Subcutaneous adipose tissue (tissue), 4 donors: Measurements from ENCODE around the gene EZR. TPM values are rescaled to one million over a fixed set of nuclear protein-coding genes. Genes with fewer than 3 reads are reported as not detected.

Source experiments
- total RNA-seq, 4 donors: library from RNA; depleted of rRNA; stranded (reverse); fragments of >200 nt; gene quantifications; one replicate each; pipeline ENCODE4 v1.1.0, GENCODE V29; 2016
- TF ChIP-seq, protein P1 (sequence below): fragments of 450-650 bp; IDR thresholded peaks from one replicate; pipeline ENCODE4 v1.5.1; 2016; ENCODE audit warnings: low read depth, mild to moderate bottlenecking, control low read depth, antibody characterized with exemption, moderate library complexity

The EZR gene
- total RNA-seq, 4 donors from 2014 or later: 28.6 to 40.3 (median 33.7) TPM

DNA sequence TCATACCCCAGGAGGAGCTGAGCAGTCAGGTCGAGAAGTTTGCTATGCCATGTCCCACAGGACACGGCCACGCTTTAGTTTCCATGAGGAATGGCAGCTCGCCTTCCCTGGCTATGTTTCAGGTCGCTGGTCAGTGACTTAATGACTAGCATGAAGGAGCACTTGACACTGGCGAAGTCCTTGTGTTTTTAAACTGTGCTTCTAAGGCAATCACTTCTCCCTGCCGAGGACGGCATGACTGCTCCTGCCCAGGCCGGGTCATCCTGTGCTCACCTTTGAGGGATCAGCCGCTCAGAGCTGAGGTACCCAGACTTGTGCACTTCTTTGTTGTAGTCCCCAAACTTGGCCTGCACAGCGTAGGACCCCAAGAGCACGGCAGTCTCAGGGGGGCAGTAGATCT, 34.1 kb downstream of the EZR start:
- TF ChIP-seq, protein P1, sequence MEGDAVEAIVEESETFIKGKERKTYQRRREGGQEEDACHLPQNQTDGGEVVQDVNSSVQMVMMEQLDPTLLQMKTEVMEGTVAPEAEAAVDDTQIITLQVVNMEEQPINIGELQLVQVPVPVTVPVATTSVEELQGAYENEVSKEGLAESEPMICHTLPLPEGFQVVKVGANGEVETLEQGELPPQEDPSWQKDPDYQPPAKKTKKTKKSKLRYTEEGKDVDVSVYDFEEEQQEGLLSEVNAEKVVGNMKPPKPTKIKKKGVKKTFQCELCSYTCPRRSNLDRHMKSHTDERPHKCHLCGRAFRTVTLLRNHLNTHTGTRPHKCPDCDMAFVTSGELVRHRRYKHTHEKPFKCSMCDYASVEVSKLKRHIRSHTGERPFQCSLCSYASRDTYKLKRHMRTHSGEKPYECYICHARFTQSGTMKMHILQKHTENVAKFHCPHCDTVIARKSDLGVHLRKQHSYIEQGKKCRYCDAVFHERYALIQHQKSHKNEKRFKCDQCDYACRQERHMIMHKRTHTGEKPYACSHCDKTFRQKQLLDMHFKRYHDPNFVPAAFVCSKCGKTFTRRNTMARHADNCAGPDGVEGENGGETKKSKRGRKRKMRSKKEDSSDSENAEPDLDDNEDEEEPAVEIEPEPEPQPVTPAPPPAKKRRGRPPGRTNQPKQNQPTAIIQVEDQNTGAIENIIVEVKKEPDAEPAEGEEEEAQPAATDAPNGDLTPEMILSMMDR: no peak

DNA sequence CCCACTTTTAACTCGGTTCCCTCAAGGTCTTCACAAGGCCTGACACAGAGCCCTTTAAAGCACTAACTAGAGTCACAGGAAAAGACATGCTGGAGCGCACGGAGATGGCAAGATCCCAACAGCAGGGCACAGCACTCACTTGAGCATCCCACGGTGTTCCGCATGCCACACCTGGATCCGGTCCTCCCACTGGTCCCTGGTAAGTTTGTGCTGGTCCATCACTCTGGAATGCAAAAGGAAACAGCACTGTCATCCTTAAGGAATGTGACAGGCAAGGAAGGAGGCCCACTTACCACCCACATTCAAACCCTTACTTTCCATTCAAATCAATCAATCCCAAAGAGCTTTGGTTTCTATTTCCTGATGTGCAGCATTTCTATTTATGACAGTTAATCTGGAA, 34.7 kb downstream of the EZR start:
- TF ChIP-seq, protein P1: no peak

DNA sequence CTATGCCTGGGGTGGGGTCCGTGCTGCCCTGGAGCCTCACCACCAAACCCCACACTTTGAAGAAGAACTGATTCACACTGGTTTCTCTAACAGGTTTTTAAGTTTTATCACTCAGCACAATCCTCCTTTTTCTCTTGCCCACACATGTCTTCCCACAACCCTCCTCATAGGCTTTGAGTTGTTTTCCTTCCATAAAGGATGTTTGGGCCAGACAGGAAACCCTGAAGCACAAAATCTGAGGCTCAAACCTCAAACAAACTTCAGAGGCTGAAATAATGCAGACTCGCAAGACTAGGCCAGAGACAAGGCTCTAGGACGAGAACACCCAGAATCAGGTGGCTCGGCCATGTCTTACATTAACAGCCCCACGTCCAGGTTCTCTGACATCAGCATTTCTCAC, 35.3 kb downstream of the EZR start:
- TF ChIP-seq, protein P1: no peak

- TF ChIP-seq, protein P1: no peak
These were observed 36.1 kb downstream of the EZR start for GRCh38 chr6:158783167-158783450.

DNA sequence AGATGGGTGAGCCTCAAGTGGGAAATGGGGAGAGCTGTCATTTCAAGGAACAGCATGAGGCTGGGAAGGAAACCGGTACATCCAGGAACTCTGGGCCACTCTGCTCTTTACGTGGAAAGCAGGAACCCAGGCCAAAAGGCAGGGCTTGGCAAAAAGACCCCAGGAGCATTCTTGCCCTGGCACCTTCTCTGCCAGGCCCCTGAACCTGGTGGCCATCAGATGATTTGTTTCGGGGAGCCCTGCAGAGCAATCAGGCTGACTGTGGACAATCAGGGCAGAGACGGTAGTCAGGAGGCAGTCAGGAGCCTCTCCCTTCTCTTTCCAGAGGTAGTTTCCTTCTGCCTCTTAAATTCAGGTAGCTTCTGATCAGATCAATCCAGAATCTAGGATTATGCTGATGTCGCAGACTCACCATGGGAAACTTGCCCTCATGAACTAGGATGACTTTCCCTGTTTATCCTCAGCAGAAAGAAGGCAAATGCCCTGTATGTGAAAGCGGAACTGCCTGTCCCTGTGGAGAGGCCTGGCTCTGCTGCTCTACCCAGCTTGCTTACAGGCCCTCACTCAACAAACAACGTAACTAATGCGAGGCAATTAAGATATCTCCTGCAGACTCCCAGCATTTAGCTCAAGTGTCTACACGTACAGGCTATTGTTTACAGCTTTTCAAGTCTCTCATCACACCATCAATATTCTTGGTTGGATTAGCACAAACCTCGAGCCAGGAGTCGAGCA, 36.6 kb downstream of the EZR start:
- TF ChIP-seq, protein P1: no peak

DNA sequence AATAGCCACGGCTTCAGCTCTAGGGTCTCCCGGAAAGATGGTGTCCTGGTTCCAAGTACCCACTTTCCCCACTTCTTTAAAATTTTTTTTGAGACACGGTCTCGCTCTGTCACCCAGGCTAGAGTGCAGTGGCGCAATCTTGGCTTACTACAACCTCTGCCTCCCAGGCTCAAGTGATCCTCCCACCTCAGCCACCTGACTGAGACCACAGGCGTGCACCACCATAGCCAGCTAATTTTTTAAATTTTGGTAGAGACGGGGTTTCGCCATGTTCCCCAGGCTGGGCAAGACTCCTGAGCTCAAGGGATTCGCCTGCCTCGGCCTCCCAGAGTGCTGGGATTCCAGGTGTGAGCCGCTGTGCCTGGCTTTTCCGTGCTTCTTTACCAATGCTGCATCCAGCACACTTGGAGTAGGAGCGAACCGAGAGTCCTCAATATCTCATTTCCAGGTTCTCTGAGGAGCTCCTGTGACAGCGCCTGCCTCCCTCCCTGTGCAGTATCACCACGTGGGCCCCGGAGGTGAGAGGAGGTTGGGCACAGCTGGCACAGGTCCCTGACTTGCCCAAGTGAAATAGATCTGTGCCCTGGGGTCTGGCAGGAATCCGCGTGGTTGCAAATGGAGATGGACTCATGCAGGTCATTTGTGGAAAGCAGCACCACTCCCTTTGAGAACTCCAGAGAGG, 37.3 kb downstream of the EZR start:
- TF ChIP-seq, protein P1: no peak

GRCh38 chr6:158780988-158781691, 38.0 kb downstream of the EZR start:
- TF ChIP-seq, protein P1: no peak
